Renal pelvis (tissue), 12 donors: ENCODE measurements around the gene ACVR2B. TPM values are rescaled to one million over a fixed set of nuclear protein-coding genes. Genes with fewer than 3 reads are reported as not detected.
"Not testable (repeated sequence)": the region's sequence is repeated elsewhere in the genome, so short reads cannot be mapped to it uniquely, and the experiment has no call there.

Experiments used
- DNase-seq: peaks from one replicate; pipeline ENCODE4 v3.0.0-alpha.2; 2013
- long read RNA-seq, 16 experiments: transcript quantifications; one replicate each; lab custom pipeline, GENCODE V29; 2026
- polyA plus RNA-seq, 3 donors: library from polyadenylated mRNA; unstranded; fragments of 120-200 nt; gene quantifications; one replicate each; pipeline ENCODE4 v1.2.1, GENCODE V29; 2013; ENCODE audit not compliant: insufficient read length in 3 of 3

ACVR2B gene
- polyA plus RNA-seq = 10 to 100 TPM; 16.0 to 21.8 (median 20.7) TPM
- long read RNA-seq, donor 1, full-length matches to known transcripts = 1 of 1 reads
- long read RNA-seq, donor 1, partial matches to known transcripts = 0 of 1 reads
- long read RNA-seq, donor 1, other reads (novel, unspliced or antisense) = 0 of 1 reads
- long read RNA-seq, donor 2, full-length matches to known transcripts = 1 of 7 reads
- long read RNA-seq, donor 2, partial matches to known transcripts = 6 of 7 reads
- long read RNA-seq, donor 2, other reads (novel, unspliced or antisense) = 0 of 7 reads
- long read RNA-seq, donor 3, full-length matches to known transcripts = 2 of 2 reads
- long read RNA-seq, donor 3, partial matches to known transcripts = 0 of 2 reads
- long read RNA-seq, donor 3, other reads (novel, unspliced or antisense) = 0 of 2 reads
- long read RNA-seq, donor 4, full-length matches to known transcripts = 1 of 1 reads
- long read RNA-seq, donor 4, partial matches to known transcripts = 0 of 1 reads
- long read RNA-seq, donor 4, other reads (novel, unspliced or antisense) = 0 of 1 reads
- long read RNA-seq, donor 5, full-length matches to known transcripts = 2 of 2 reads
- long read RNA-seq, donor 5, partial matches to known transcripts = 0 of 2 reads
- long read RNA-seq, donor 5, other reads (novel, unspliced or antisense) = 0 of 2 reads
- long read RNA-seq, donor 6, full-length matches to known transcripts = 2 of 7 reads
- long read RNA-seq, donor 6, partial matches to known transcripts = 5 of 7 reads
- long read RNA-seq, donor 6, other reads (novel, unspliced or antisense) = 0 of 7 reads
- long read RNA-seq, donor 7, full-length matches to known transcripts = 2 of 2 reads
- long read RNA-seq, donor 7, partial matches to known transcripts = 0 of 2 reads
- long read RNA-seq, donor 7, other reads (novel, unspliced or antisense) = 0 of 2 reads
- long read RNA-seq, donor 8 = 0 reads
- long read RNA-seq, donor 9 = 0 reads
- long read RNA-seq, donor 10, full-length matches to known transcripts = 4 of 9 reads
- long read RNA-seq, donor 10, partial matches to known transcripts = 5 of 9 reads
- long read RNA-seq, donor 10, other reads (novel, unspliced or antisense) = 0 of 9 reads
- long read RNA-seq, donor 11 = 0 reads
- long read RNA-seq, donor 12, partial matches to known transcripts = 7 of 7 reads
- long read RNA-seq, donor 12, other reads (novel, unspliced or antisense) = 0 of 7 reads
- long read RNA-seq, donor 13, full-length matches to known transcripts = 1 of 1 reads
- long read RNA-seq, donor 13, partial matches to known transcripts = 0 of 1 reads
- long read RNA-seq, donor 13, other reads (novel, unspliced or antisense) = 0 of 1 reads
- long read RNA-seq, donor 14 = 0 reads
- long read RNA-seq, donor 15, full-length matches to known transcripts = 2 of 2 reads
- long read RNA-seq, donor 15, partial matches to known transcripts = 0 of 2 reads
- long read RNA-seq, donor 15, other reads (novel, unspliced or antisense) = 0 of 2 reads
- long read RNA-seq, donor 16, full-length matches to known transcripts = 1 of 1 reads
- long read RNA-seq, donor 16, partial matches to known transcripts = 0 of 1 reads
- long read RNA-seq, donor 16, other reads (novel, unspliced or antisense) = 0 of 1 reads

DNA sequence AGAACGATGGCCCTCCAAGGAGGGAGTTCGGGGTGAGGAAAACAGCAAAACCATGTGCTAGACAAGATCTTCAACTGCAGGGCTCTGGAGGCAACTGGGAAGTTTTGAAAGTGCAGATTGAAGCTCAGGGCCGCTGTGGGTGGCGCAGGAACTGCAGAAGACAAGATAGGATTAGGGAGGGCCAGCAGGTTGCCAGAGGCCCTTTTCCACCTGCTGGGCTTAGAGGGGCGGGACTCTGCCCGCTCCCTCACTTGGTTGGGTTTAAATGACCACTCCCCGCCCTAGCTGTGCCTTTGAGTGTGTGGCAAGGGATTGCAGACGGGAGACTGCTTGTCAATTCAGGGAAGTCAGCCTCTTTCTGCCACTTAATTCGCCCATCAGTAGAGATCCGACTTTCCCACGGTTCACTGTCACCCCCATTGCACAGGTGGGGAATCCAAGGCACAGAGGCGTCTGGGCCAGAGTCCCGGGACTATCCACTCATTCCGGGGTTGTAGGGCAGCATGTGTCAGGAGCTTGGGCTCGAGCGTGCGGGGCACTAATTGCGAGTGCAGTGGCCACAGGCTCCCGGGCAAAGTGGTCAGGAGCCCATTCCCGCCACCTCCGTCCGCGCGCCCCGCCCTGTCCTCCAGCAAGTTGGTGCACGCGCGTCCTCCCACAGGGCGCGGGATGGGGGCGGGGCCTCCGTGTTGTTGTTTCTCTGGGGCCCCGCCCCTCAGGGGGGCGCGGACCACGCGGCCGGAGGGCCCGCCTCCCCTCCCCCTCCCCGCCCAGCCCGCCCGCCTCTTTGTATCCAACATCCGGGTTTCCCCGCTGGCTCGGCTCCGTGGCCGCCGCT, at the start of gene ACVR2B:
ACVR2B (plus strand) TSS at position 816 of the 838 bp plus-strand sequence. CDS start 433 bp downstream, outside the sequence.
- DNase-seq = peak; percentile 88

DNA sequence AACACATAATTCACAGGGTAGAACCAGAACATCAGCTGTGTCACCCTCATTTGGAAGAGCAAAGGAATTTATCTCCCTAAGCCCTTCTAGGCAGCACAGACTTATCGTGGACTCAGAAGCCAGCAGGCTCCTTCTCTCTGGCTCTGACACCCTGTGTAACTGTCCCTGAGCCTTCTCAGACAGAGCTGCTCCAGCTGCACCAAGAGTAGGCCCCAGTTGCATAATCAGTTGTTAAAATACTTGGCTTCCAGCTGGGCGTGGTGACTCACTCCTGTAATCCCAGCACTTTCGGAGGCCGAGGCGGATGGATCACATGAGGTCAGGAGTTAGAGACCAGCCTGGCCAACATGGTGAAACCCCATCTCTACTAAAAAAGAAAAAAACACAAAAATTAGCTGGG, 49.4 kb upstream of the ACVR2B start:
- DNase-seq = no peak

DNA sequence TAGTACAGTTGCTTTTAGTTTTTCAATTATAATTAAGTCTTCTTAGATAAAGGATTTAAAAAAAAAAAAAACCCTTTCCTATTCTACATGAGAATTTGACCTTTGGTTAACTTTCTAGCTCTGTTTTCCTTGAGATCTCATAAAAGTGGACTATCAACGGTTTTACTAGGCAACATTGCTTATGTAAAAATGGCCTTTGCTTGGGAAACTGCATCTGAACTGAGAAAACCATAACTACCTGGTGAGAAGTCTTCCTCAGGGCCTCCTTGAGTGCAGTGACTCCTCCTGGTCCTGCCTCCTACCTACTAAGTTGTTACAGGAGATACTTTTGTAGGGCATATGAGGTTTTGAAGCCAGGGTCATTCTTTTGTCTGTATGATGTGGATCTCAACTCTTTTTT, 42.1 kb upstream of the ACVR2B start:
- DNase-seq = no peak

DNA sequence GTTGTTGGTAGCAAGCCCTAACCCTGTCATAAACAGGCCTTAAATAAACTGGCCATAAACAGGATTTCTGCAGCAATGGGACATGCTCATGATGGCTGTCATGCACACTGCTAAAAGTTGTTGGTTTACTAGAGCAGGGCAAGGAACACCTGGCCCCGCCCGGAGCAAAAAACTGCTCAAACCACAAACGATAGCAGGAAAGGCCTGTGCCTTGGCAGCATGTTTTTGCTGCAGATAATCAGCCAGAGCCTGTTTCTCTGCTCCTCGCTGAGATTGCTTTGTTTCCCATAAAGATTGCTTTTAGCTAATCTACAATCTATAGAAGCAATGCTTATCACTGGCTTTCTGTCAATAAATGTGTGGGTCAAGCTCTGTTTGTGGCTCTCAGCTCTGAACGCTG, 32.9 kb upstream of the ACVR2B start:
- not testable (repeated sequence) for DNase-seq

DNA sequence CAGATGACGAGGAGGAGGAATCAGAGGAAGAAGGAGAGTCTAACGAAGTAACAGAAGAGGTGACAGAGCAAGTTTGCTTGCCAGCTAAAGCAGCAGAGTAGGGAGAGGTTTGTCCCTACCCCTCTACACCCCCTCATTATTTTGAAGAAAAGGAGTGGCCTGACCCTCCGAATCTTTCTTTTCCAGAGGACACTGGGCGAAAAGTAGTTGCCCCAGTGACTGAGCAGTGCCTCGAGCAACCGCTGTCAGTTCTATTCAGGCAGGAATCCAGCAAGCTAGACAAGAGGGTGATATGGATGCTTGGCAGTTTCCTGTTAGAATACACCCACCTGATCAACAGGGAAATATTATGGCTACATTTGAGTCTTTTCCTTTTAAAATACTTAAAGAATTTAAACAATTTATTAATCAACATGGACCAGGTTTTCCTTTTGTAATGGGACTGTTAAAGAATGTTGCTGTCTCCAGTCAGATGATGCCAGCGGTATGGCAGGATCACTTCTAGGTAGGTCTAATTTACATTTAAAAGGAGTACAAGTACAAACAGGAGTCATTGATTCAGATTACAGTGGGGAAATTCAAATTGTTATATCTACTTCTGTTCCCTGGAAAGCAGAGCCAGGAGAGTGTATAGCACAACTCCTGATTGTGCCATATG, 31.9 kb upstream of the ACVR2B start:
- DNase-seq = no peak

DNA sequence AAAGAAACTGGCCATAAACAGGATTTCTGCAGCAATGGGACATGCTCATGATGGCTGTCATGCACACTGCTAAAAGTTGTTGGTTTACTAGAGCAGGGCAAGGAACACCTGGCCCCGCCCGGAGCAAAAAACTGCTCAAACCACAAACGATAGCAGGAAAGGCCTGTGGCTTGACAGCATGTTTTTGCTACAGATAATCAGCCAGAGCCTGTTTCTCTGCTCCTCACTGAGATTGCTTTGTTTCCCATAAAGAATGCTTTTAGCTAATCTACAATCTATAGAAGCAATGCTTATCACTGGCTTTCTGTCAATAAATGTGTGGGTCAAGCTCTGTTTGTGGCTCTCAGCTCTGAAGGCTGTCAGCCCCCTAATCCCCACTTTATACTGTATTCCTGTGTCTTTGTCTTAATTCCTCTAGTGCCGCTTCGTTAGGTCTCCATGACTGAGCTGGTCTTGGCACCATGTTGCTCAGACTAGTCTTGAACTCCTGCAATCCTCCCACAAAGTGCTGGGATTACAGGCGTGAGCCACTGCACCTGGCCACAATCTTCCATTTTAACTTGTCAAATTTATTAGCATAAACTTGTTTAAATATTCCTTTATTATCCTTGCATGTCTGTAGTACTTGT, 26.8 kb upstream of the ACVR2B start:
- not testable (repeated sequence) for DNase-seq

DNA sequence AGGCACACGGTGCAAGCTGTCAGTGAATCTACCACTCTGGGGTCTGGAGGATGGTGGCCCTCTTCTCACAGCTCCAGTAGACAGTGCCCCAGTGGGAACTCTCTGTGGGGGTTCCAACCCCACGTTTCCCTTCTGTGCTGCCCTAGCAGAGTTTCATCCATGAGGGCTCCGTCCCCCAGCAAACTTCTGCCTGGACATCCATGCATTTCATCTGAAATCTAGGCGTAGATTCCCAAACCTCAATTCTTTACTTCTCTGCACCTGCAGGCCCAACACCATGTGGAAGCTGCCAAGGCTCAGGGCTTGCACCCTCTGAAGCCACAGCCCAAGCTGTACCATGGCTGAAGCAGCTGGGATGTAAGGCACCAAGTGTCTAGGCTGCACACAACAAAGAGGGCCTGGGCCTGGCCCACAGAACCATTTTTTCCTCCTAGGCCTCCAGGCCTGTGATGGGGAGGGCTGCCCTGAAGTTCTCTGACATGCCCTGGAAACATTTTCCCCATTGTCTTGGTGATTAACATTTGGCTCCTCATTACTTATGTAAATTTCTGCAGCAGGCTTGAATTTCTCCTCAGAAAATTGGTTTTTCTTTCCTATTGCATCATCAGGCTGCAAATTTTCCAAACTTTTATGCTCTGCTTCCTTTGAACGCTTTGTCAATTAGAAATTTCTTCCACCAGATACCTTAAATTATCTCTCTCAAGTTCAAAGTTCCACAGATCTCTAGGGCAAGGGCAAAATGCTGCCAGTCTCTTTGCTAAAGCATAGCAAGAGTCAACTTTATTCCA, 20.6 kb upstream of the ACVR2B start:
- DNase-seq = not testable (repeated sequence)

DNA sequence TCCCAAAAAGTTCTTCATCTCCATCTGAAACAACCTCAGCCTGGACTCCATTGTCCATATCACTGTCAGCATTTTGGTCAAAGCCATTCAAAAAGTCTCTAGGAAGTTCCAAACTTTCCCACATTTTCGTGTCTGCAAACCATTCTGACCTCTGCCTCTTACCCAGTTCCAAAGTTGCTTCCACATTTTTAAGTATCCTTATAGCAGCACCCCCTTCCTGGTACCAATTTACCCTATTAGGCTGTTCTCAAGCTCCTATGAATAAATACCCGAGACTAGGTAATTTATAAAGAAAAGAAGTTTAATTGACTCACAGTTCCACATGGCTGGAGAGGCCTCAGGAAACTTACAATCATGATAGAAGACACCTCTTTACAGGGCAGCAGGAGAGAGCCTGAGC, 20.0 kb upstream of the ACVR2B start:
- DNase-seq = not testable (repeated sequence)

DNA sequence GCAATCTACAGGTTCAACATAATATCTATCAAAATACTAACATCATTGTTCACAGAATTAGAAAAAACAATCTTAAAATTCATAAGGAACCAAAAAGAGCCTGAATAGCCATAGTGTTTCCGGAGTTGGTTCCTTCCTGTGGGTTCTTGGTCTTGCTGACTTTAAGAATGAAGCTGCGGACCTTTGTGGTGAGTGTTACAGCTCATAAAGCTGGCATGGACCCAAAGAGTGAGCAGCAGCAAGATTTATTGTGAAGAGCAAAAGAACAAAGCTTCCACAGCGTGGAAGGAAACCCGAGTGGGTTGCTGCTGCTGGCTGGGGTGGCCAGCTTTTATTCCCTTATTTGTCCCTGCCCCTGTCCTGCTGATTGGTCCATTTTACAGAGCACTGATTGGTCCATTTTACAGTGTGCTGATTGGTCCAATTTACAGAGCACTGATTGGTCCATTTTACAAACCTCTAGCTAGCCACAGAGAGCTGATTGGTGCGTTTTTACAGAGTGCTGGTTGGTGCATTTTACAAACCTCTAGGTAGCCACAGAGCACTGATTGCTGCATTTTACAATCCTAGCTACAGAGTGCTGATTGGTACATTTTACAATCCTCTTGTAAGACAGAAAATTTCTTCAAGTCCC, 15.1 kb upstream of the ACVR2B start:
- not testable (repeated sequence) for DNase-seq

DNA sequence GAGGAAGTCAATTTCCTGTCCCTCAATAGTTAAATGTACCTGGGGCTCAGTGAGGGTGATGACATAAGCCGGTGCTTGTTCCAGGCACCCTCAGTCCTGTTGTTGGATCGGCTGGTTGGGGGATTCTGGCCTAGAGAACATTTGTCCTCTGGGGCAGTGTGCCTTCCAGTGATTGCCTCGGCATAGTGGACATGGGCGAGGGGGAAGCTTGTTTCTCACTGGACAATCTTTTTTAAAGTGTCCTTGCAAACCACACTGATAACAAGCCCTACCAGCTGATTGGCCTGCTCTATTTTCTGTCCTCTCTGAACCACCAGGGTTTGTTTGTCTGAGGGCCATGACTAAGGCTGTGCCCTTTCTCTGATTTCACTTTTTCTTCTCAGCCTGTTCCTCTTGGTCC, 10.5 kb upstream of the ACVR2B start:
- DNase-seq = not testable (repeated sequence)

DNA sequence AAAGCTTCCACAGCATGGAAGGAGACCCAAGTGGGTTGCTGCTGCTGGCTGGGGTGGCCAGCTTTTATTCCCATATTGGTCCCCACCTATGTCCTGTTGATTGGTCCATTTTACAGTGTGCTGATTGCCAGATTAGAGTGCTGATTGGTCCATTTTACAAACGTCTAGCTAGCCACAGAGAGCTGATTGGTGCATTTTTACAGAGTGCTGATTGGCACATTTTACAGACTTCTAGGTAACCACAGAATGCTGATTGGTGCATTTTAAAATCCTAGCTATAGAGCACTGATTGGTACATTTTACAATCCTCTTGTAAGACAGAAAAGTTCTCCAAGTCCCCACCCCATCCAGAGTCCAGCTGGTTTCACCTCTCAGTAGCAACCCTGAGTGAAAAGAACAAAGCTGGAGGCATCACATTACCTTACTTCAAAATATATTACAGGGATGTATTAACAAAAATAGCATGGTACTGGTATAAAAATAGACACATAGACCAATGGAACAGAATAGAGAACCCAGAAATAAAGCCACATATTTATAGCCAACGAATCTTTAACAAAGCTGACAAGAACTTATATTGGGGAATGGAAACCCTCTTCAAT, 7.5 kb upstream of the ACVR2B start:
- no peak for DNase-seq

DNA sequence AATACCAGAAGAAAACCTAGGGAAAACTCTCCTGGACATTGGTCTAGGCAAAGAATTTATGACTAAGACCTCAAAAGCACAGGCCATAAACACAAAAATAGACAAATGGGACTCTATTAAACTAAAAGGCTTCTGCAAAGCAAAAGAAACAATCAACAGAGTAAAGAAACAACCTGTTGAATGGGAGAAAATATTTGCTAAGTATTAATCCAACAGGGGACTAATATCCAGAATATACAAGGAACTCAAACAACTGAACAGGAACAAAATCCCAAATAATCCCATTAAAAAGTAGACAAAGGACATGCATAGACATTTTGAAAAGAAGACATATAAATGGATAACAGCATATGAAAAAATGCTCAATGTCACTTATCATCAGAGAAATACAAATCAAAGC, 6.9 kb upstream of the ACVR2B start:
- DNase-seq = no peak

DNA sequence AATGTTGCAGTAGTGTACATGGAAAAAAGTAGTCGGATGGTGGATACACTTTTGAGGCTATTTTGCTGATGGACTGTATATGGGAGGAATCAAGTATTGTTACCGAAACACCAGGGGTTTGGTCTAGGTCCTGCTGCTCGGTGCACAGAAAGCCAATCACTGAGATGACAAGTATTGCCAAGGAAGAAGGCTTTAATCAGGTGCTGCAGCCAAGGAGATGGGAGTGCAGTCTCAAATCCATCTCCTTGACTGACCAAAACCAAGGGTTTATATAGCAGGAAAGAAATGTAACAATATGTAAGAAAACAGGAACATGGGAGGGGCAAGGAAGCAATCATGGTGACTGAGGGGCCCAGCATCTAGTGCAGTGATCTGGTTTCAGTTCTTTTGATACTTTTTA, 2.8 kb upstream of the ACVR2B start:
- no peak for DNase-seq

DNA sequence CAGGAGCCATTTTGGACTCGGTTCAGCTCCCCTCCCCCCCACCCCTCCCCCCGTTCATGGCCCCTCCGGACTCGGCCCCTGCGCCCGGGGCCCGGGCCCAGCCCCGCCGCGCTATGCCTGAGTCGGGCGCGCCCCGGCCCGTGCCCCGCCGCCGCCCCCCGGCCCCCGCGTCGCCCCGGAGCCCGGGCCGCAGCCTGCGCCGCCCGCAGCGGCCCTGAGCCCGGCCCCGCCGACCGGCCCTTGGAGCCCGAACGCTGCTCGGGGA, 155 bp downstream of the ACVR2B start:
- DNase-seq = no peak

DNA sequence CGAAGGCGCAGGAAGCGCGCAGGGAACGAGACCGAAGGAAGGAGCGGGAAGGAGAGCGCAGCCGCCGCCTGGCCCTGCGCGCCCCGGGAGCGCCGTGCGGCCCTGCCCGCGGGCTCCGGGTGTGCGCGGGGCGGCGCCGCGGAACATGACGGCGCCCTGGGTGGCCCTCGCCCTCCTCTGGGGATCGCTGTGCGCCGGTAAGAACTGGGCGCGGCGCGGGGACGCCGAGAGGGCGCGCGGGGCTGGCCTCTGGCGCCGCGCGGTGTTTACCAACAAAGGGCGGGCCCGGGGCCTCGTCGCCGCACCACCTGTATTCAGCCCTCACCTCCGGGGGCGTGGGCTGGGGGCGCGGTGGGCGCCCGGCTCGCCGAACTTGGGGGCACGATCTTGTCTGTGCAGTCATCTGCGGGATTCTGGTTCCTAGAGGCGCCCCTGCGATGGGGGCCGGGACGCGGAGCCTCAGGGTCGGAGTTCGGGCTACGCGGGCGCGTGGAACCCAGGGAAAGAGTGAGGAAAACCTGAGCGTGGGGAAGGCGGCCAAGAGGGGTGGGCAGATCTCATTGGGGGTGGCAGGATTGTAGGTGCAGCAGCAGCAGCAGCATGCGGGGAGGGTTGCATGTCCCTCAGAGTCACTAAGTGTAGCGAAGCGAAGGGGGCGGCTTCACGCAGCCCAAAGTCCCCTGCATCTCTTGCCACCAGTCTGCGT, 641 bp downstream of the ACVR2B start:
- DNase-seq = no peak

DNA sequence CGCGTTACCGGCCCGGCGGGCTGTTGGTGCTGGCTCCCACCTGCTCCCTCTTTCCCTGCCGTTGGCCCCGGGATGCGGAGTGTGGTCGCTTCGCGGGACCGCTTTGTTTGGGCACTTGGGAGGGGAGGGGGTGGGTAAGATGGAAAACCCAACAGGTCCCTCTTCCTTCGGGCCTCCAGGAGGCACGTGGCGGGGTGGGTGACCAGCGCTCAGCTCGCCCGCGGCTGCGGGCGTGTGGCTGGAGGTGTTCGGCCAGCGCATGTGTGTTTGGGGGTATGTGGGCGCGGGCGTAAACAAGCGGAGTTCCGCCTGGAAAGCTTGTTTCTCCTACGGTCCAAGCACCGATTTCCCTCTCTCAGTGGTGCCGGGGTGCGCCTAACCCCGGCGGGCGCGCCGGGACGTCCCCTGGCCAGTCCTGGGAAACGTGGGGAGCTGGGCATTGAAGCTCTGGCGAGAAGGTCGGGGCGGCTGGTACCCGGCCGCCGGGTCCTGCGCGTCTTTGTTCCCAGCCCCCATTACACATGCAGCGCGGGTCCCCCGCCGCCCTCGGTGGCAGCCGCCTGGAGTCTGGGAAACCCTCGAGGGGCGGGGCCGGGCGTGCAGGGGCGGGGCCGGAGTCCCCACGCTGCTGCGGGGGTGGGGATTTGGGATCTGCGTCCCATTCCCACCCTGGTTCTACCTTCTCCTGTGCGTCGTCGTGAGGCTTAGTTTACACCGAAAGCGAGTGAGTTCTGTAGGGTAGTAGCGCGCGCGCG, 1.4 kb downstream of the ACVR2B start:
- DNase-seq = peak; percentile 81
